HG02973 (cell line): ENCODE data around the gene WSB1.

Experiments used
- ATAC-seq: cut with Tn5 transposase; IDR thresholded peaks from one replicate; pipeline ENCODE4 v1.9.1; 2021; ENCODE audit warnings: moderate library complexity; ENCODE audit not compliant: unreplicated experiment

Gene WSB1

GRCh38 chr17:27332485-27333409, 38.8 kb downstream of the WSB1 start:
- ATAC-seq = peak; percentile 84

DNA sequence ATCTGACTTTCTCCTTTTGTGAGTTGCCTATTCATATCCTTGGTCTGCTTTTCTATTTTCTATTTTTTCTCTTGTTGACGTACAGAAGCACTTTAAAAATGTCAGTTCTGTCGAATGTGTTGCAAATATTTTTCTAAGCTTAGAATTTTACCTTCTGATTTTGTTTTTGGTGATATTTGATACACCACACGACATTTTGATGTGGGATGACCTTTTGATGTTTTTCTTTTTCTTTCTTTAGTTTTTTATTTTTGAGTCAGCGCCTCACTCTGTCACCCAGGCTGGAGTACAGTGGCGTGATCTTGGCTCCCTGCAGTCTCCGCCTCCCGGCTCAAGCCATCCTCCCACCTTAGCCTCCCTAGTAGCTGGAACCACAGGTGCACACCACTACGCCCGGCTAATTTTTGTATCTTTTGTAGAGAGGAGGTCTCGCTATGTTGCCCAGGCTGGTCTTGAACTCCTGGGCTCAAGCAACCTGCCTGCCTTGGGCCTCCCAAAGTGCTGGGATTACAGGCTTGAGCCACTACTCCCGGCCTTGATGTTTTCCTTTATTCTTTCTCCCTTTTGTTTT, 39.6 kb downstream of the WSB1 start:
- ATAC-seq = no peak

DNA sequence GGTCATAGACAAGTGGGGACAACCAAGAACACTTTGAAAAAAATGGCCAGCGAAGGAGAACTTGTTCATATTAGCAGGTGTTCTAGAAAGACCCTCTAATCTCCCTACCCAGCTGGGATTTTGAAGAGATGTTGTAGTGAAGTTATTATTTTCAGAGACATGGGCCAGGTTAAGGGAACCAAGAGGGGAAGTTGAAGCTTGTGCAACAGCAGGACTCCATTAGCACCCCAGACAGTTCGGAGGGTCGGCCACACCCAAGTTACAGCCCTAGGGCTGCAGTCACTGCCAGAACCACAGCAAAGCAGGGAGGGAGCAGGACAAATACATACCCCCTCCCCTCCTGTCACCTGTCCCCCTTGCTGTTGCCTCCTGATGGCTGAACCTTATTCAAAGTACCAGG, 42.3 kb downstream of the WSB1 start:
- ATAC-seq = no peak

- no peak for ATAC-seq
Measured at GRCh38 chr17:27338536-27338985, 44.6 kb downstream of the WSB1 start.

- ATAC-seq = no peak
Measured at GRCh38 chr17:27339198-27339835, 45.4 kb downstream of the WSB1 start.

DNA sequence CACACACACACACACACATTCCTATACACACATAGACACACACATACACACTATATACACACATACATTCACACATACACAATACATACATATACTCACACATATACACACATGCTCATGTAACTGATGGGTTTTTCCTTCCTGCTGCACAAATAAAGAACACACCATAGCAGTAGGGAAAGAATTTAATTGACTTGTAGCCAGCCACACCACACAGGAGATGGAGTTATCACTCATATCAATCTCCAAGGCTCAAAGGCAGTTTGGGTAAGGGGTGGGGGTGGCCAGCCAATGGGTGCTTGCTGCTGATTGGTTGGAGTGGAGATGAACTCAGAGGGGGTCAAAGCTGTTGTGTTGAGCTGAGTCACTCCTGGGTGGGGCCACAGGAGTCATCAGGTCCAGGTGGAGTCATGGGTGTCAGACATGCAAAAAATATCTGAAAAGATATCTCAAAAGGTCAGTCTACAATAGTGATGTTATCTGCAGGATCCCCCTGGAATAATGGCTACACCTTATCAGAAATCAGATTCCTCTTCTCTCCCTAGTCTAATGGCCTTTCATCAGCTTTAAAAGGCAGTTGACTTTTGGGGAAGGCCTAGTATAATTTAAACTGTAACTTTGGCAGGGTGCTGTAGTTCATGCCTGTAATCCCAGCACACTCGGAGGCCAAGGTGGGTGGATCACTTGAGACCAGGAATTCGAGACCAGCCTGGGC, 46.1 kb downstream of the WSB1 start:
- ATAC-seq = no peak

DNA sequence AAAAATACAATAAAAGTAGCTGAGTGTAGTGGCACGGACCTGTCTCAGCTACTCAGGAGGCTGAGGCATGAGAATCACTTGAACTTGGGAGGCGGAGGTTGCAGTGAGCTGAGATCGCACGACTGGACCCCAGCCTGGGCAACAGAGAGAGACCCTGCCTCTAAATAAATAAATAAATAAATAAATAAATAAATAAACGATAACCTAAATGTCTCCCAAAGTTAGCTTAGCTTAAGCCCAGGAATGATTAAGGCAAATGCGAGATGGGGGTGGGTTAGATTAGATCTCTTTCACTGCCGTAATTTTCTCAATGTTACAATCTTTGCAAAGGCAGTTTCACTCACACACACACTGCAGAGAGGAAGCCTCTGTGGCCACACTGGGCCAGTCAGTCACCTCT, 46.7 kb downstream of the WSB1 start:
- no peak for ATAC-seq

- no peak for ATAC-seq
Measured at GRCh38 chr17:27341041-27341471, 47.1 kb downstream of the WSB1 start.

DNA sequence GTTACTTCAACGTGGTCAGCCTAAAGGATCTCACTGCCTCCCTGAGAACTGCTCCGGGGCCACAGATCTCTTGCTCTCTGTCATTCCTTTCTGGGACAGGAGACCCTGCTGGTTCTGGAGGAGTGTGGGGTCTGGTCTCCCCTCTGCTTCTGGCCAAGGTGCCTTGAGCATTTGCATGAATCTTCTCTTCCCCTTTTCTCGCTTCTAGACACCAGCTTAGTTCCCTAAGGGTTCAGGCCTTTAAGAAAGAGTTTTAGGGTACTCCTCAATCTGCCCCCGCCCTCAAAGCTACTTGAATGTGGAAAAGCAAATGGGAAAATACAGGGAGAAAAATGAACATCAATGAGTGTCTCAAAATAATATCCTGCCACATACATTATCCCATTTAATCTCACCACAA, 48.1 kb downstream of the WSB1 start:
- no peak for ATAC-seq

- no peak for ATAC-seq
Measured at GRCh38 chr17:27343294-27343693, 49.4 kb downstream of the WSB1 start.

GRCh38 chr17:27343977-27344607, 50.2 kb downstream of the WSB1 start:
- no peak for ATAC-seq

- no peak for ATAC-seq
Measured at GRCh38 chr17:27345141-27345904, 51.4 kb downstream of the WSB1 start.

- ATAC-seq = no peak
Measured at GRCh38 chr17:27346228-27346899, 52.5 kb downstream of the WSB1 start.

GRCh38 chr17:27348196-27348595, 54.3 kb downstream of the WSB1 start:
- no peak for ATAC-seq

- no peak for ATAC-seq
Measured at GRCh38 chr17:27349540-27350021, 55.7 kb downstream of the WSB1 start.

GRCh38 chr17:27351759-27352158, 57.8 kb downstream of the WSB1 start:
- no peak for ATAC-seq

- ATAC-seq = no peak
Measured at GRCh38 chr17:27352448-27353032, 58.6 kb downstream of the WSB1 start.

DNA sequence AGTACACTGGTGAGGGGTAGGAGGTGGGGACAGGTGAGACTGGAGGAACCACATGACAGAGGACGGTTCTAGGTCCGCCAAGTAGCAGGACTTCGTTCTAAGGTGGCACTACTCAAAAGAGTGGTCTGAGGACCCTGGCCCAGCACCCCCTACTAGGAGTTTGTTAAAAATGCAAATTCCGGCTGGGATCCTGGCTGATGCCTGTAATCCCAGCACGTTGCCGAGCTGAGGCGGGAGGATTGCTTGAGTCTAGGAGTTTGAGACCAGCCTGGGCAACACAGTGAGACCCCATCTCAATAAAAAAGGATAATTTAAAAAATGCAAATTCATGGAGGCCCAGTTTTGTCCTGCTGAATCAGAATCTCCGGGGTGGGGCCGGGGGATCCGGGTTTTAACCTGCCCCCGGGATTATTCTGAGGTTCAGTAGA, 59.1 kb downstream of the WSB1 start:
- ATAC-seq = no peak
